Measurements from ENCODE around the gene FUZ.
"Not testable (repeated sequence)": the region's sequence is repeated elsewhere in the genome, so short reads cannot be mapped to it uniquely, and the experiment has no call there.

FUZ gene

DNA sequence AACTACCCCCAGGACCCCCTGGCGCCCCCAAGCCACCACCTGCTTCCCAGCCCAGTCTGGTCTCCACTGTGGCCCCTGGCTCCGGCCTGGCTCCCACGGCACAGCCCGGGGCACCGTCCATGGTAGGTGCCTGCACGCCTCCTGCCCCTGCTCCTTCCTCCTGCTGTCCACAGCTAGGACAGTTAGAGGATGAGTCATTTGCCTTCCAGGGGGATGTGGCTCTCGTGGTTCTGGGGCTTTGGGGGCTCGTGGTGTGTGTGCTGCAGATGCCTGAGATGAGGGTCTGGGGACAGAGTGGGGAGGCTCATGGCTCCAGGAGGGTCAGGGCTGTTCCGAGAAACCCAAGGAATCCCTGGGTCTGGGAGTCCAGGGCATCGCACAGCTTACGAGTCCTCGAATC is 17.7 kb upstream of the FUZ start:
- no peak for DNase-seq

DNA sequence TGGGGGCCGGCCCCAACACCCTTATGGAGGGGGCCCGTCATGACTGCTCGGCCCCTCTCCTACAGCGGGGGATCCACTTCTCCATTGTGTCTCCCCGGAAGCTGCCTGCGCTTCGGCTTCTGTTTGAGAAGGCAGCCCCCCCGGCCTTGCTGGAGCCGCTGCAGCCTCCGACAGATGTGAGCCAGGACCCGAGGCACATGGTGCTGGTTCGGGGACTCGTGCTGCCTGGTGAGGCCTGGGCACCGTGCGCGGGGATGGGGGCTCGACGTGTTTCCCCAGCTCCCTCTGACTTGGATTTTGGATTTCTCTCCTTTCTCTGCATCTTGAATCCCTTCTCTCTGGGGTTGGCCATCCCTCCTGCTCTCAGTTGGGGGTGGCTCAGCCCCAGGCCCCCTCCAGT is 16.6 kb upstream of the FUZ start:
- DNase-seq, result no peak

DNA sequence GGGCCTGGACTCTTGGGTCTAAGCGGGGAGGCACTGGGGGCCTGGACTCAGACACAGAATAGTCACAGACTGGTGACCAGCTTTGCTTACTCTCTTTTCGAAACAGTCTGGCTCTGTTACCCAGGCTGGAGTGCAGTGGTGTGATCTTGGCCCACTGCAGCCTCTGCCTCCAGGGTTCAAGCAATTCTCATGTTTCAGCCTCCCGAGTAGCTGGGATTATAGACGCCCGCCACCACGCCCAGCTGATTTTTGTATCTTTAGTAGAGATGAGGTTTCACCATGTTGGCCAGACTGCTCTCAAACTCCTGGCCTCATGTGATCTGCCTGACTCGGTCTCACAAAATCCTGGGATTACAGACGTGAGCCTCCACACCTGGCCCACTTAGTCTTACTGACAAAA is 16.1 kb upstream of the FUZ start:
- DNase-seq, result no peak

DNA sequence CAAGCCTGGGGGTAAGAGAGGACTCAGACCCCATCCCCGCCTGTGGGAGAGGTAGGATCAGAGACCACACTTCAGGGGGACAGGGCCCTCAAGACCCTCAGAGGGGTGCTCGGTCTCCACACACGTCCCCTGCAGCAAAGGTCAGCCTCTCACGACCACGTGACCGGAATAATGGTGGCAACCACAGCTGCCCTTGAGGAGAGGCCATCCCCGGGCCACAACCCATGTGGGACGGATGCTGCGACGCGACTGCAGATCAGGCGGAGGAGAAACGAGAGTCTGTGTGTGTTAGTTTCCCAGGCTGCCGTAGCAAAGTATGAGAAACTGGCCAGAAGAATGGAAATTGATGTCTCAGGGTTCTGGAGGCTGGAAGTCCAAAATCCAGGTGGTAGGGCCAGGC is 13.9 kb upstream of the FUZ start:
- DNase-seq, result no peak

DNA sequence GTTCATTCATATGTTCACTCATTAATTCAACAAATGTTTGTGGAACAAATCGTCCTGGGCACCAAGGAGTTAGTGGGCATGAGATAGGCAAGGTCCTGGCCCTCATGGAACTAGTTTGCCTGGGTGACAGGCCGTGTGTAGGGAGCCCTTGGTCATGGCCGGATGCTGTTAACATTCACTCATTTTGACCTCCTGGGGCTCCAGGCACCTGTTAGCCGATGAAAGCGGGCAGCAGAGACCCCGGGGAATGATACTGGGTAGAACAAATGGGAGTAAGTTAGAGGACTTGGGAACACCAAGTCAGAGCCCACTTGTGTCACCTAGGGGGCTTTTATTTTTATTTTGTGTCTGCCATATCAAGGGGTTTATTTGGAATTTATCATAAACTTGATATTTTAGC is 11.6 kb upstream of the FUZ start:
- no peak for DNase-seq

DNA sequence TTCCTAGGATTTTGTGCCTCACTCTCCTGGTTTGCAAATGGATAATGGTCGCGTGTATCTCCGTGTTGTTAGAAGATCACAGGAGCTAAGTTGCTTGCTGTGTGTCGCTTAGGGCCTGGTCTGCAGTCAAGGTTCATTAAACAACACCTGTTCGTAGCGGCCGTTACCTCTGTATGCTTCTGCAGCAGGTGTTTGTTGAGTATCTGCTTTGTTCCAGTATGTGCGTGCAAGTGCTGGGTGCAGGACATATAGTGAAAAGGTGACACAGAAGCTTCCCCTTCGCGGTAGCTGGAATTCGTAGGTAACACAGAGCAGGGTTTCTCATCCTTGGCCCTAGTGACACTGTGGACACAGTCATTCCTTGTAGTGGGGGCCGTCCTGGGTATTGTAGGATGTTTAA is 10.4 kb upstream of the FUZ start:
- DNase-seq, result peak; percentile 82

DNA sequence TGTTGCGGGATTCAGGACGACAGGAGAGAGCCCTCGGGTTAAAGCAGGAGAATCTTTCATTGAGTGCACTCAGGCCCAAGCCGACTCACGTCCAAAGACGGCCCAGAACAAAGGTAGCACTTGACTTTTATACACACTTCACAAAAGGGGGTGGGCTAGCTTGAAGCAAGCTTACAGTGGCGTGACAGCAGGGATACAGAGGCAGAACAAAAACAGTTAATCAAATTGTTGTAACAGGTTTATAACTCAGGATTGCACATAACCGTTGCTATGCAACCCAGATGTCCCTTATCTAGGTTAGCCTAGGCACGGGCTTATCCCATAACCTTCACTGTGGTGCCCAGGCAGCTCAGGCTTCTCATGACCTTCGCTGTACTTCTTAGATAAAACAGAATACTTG is 7.0 kb upstream of the FUZ start:
- peak; percentile 70 for DNase-seq

DNA sequence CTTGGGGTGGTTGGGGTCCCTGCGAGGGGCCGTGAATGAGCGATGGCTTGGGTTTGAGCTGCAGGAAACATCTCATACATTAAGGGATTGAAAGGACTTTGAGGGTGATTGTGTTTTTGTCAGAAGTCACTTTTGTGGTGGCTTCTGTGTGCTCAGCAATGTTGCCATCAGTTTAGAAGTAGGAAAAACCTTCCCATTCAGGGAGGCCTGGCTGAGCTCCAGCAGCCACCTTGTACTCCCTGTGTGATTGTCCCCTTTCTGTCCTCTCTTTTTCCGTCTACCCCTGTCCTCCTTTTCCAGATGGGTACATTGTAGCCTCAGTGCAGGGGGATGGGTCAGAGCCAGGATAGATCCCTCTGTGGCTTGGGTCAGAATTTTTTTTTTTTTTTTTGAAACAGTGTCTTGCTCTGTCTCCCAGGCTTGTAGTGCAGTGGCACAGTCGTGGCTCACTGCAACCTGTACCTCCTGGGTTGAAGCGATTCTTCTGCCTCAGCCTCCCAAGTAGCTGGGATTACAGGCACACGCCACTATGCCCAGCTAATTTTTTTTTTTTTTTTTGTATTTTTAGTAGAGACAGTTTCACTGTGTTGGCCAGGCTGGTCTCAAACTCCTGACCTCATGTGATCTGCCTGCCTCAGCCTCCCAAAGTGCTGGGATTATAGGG is 6.5 kb upstream of the FUZ start:
- DNase-seq, result not testable (repeated sequence)

DNA sequence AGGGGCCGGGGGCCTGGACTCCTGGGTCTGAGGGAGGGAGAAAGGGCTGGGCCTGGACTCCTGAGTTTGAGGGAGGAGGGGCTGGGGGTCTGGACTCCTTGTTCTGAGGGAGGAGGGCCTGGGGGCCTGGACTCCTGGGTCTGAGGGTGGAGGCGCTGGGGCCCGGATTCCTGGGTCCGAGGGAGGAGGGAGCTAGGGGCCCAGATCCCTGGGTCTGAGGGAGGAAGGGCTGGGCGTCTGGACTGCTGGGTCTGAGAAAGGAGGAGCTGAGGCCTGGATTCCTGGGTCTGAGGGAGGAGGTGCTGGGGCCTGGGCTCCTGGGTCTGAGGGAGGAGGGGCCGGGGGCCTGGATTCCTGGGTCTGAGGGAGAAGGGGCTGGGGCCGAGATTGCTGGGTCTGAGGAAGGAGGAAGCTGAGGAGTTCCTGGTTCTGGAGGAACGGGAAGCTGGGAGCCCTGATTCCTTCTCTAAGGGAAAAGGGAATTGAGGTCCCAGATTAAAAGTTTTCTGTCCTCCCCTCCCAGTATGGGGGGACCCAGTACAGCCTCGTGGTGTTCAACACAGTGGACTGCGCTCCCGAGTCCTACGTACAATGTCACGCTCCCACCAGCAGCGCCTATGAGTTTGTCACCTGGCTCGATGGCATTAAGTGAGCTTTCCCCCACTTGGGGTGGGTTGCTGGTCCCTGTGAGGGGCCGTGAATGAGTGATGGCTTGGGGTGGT is 5.7 kb upstream of the FUZ start:
- DNase-seq, result no peak

DNA sequence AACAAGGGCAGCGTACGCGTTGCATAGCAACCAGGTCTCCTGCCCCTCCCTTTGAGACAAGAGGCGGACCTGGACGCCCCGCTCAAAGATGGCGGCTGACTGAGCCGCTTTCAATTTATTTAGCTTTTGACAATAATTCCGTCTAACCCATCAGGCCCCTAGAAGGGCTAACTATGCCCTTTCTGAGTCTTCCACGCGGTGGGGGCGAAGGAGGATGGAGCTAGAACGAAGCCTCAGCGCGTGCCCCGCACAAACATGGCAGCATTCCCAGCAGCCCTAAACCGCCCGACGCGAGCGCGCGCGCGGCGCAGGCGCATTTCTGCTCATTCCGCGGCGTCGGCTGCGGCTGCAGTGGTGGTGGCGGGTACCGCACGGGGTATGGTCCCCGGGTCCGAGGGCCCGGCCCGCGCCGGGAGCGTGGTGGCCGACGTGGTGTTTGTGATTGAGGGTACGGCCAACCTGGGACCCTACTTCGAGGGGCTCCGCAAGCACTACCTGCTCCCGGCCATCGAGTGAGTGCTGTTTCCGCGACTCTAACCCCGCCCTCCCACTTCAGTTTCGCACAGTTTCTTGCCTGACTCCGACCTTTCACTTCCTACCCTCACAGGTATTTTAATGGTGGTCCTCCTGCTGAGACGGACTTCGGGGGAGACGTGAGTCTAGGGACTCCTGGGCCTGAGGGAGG is 5.0 kb upstream of the FUZ start, which contains the start of gene MED25:
TSS of gene MED25 (plus strand) at position 326 of the 685 bp plus-strand sequence. CDS start at position 379, 53 bp downstream.
- DNase-seq, result peak; percentile 62

DNA sequence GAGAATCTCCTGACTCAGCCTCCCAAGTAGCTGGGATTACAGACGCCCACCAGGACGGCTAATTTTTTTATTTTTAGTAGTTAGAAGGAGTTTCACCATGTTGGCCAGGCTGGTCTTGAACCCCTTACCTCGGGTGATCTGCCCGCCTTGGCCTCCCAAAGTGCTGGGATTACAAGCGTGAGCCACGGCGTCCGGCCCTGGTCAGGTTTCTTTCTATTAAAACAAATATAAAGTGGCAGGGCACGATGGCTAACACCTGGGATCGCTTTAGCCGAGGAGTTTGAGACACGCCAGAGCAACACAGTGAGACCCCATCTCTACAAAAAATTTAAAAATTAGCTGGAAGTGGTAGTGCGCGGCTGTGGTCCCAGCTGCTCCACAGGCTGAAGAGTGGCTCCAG is 3.5 kb upstream of the FUZ start:
- DNase-seq, result no peak

DNA sequence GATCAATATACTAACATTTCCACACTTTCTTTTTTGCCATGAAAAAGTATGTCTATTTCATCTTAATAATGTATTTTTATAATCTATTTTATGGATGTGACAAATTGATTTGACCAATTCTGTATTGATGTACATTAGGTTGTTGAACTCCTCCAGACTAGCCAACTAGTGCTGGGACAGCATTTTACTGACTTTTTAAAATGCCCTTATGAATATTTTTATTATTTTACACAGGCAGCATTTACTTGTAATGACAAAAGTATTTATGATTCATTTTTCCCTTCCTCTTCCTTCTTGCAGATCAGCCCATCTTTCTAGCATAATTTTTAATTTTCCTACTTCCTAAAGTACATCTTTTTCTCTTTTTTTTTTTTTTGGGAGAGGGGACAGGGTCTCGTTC is 918 bp upstream of the FUZ start:
- DNase-seq, result no peak

DNA sequence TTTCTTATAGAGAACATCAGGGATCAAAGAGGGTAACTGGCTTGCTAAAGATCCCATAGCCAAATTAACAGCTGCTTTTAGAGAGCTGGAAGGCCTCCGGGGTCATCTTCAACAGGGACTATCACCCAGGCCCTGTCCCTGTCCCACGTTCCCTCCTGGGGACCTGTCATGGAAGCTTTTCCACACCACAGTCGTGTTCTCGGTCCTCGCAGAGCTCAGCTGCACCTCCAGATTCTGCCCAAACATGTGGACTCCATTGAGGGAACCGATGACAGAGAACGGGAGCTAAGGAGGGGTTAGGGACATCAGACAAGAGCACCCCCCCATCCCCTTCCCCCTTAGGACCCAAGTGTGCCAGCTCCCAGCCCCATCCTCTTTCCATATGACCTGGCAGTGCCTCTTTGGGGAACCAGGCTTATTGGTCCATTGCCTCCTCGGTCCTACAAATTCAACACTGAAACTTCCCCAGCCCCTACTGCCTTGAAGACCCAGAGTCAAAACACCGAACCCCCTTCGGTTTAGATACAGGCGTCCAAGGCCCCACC is 568 bp downstream of the FUZ start:
- no peak for DNase-seq

DNA sequence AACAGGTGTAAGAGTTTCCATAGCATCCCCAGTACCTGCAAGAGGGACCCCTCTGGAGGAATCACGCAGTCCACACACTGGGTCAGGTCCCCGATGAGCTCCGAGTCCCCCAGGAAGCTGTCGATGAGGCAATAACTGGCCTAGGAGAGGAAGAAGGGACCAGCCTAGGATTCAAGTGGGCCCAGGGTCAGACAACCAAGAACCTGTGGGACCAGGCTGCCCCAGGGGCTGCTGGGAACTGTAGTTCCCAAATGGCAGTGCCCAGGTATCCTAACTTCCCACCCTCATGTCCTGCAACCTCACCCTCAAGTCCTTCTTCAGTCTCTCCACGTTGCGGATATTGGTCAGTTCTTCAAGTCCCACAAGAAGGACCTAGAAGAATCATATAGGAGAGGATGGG is 1.8 kb downstream of the FUZ start:
- DNase-seq, result no peak

DNA sequence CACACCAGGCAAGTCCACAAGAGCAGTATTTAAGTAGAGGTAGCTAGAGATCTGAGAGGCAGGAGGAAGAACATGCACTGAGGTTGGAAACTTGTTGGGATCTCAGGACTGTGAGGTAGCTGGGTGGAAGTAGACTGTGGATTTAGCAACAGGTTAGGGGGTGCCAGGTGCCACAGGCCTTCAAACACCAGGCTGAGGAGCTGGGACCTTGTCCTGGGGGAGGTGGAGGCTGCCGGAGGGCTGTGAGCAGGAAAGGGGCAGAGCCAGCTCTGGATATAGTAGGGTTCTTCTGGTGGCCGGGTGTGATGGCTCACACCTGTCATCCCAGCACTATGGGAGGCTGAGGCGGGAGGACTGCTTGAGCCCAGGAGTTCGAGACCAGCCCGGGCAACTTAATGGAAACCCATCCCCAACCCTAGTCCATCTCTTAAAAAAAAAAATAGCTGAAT is 3.1 kb downstream of the FUZ start:
- no peak for DNase-seq

DNA sequence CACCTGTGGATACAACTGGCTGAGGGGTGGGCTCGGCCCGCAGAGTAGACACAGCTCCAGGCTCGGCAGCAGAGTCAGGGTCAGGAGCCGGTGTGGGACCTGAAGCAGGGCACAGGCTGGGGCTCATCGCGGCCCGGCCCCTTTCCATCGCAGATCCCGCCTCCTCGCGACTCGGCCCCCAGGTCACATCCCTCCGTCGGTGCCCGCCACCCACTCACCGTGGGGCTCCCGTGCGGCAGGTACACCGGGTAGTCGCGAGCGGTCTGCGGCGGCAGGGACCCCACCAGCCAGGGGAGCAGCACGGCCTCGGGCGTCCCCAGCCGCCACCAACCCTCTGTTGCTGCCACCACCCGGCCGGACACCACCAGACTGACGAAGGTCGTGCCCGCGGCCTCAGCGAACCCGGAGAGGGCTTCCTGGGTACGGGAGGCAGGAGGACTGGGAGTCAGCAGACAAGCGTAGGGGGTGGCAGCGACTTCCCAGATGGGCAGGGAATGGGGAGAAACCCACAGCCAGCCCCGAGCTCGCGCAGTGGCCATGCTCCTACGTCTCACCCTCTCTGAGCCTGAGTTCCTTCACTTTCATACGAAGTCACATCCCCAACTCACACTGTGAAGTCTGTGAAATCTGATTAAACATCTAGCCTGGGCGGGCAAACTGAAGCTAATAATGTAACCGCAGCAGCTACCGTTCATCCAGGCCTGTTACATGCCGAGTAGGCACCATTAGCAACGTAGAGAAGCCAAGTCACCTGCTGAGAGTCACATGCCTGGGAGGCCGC is 3.7 kb downstream of the FUZ start:
- no peak for DNase-seq

DNA sequence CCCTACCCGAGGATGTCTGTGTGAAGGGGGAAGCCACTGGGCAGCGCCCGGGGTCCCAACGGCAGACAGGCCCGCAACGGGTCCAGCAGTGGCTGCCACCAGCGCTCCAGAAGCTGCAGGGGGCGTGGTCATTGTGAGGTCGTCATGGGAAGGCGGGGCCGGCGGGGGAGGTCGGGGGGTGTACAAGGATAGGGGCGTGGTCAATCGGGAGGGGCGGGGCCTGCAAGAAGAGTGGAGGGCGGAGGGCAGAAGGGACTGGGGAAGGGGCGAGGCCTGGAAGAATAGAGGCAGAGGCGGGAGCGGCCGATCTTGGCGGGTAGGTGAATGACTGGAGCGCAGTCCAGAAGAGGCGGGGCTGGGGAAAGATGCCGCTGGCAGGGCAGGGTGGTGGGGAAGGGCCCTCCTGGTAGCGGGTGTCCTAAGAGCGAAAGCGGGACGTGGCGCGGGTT is 4.4 kb downstream of the FUZ start:
- DNase-seq, result peak; percentile 76

DNA sequence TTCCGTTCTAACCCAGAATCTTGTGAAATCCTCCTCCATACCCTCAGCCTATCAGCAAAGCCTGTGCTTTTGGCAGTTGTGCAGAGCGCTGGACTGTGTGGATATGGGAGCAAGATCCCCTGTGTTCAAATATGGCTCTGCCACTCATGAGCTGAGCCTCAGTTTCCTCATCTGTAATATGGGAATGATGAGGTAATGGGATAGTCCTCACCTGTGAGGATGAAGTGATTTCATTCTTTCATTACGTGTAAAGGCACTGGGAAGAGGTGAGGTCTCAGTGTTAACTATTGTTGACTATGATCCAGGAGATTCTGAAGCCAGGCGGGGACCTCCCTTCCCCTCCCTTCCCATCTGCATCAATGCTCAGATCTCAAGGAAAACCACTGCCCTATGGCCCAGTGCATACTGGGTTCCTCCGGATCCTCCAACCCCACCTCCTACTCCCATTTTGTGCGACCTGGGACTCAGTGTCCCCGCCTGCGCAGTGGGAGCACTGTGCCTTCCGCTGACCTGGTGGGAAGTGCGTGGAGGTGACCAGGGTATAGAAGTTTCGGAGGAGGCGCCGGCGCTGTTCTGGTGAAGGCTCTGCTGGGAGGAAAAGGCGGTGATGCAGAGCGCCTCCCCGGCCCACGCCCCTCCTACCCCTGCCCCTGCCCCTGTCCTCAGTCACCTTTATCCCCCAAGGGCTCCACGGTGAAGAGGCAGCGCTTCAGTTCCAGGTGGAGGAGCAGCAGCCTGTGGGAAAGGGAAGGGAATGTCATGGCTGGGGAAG is 5.0 kb downstream of the FUZ start:
- no peak for DNase-seq

DNA sequence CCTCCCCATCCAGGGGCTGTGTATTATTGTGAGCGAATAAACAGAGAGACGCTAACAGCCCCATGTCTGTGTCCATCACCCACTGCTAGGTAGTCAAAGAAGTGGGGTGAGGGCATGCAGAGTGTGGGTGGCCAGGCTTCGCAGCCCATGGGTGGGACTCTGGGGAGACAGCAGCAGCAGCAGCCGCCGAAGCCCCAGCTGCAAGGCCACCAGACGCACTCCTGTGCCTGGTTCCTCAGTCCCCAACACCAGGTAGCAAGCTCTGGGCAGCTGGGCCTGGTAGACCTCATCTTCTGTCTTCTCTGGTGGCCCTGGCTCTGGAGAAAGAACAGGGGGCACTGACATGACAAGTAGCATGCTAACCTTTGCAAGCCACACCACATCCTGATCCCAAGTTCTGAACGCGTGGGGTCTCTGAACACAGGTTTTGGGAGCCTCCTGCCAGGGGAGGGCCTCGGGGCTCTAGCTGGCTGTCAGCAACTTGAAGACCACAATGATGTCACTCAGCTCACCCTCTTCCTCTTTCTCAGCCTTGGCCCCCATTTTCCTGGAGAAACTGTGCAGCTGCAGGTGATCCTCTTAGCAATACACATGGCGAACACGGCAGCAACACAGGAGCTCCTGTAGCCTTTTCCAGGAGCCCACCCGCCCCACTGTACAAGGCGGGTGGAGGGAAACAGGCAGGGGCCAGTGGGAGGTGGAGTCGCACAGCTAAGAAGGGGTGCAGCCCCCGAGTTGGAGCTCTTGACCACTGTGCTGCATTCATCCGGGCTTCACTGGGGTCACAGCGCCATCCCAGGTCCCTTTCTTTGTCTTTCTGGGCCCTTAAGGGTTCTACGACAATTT is 5.8 kb downstream of the FUZ start:
- DNase-seq, result no peak

DNA sequence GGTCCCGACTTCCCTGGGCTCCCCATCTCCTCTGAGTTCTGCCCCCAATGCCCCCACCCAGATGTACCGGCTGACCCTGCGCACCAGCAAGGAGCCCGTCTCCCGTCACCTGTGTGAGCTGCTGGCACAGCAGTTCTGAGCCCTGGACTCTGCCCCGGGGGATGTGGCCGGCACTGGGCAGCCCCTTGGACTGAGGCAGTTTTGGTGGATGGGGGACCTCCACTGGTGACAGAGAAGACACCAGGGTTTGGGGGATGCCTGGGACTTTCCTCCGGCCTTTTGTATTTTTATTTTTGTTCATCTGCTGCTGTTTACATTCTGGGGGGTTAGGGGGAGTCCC is 6.5 kb downstream of the FUZ start:
- DNase-seq, result no peak
